Fibroblast of skin of scalp (primary cell): ENCODE measurements around the gene STUM. TPM values are rescaled to one million over a fixed set of nuclear protein-coding genes. Genes with fewer than 3 reads are reported as not detected.
"Not testable (repeated sequence)": the region's sequence is repeated elsewhere in the genome, so short reads cannot be mapped to it uniquely, and the experiment has no call there.

ENCODE experiments used
- DNase-seq: peaks from one replicate; pipeline ENCODE4 v3.0.0-alpha.2; 2013
- polyA plus RNA-seq, 2 experiments: library from polyadenylated mRNA; unstranded; fragments of 120-200 nt; gene quantifications; one replicate each; pipeline ENCODE4 v1.2.1, GENCODE V29; 2013; ENCODE audit not compliant: insufficient read length in 2 of 2

The STUM gene
- polyA plus RNA-seq (2013, experiment 1 of 2; ENCODE audit: insufficient read length), result 0.04 TPM
- 0.54 TPM for polyA plus RNA-seq (2013, experiment 2 of 2; ENCODE audit: insufficient read length)

- peak; percentile 22 for DNase-seq
Observed at GRCh38 chr1:226548256-226549093, at the start of gene STUM. STUM (plus strand) TSS chr1:226548764; CDS start chr1:226548905, 141 bp downstream.

- DNase-seq, result not testable (repeated sequence)
Observed at GRCh38 chr1:226499699-226500098, 48.9 kb upstream of the STUM start.

GRCh38 chr1:226506021-226506420 is 42.5 kb upstream of the STUM start:
- DNase-seq, result no peak

- no peak for DNase-seq
Observed at GRCh38 chr1:226506921-226507320, 41.6 kb upstream of the STUM start.

GRCh38 chr1:226510453-226510852 is 38.1 kb upstream of the STUM start:
- no peak for DNase-seq

- DNase-seq, result no peak
Observed at GRCh38 chr1:226511296-226511695, 37.3 kb upstream of the STUM start.

GRCh38 chr1:226512076-226512728 is 36.4 kb upstream of the STUM start:
- DNase-seq, result no peak

GRCh38 chr1:226518375-226518774 is 30.2 kb upstream of the STUM start:
- no peak for DNase-seq

- DNase-seq, result no peak
Observed at GRCh38 chr1:226519135-226519534, 29.4 kb upstream of the STUM start.

- DNase-seq, result no peak
Observed at GRCh38 chr1:226519716-226520598, 28.6 kb upstream of the STUM start.

- no peak for DNase-seq
Observed at GRCh38 chr1:226520640-226521355, 27.8 kb upstream of the STUM start.

- DNase-seq, result no peak
Observed at GRCh38 chr1:226523646-226524406, 24.7 kb upstream of the STUM start.

GRCh38 chr1:226524547-226524946 is 24.0 kb upstream of the STUM start:
- no peak for DNase-seq

GRCh38 chr1:226525750-226526149 is 22.8 kb upstream of the STUM start:
- no peak for DNase-seq

GRCh38 chr1:226526801-226527595 is 21.6 kb upstream of the STUM start:
- peak; percentile 11 for DNase-seq

GRCh38 chr1:226529891-226530290 is 18.7 kb upstream of the STUM start:
- DNase-seq, result no peak

- DNase-seq, result no peak
Observed at GRCh38 chr1:226530591-226530990, 18.0 kb upstream of the STUM start.

GRCh38 chr1:226531360-226532093 is 17.0 kb upstream of the STUM start:
- no peak for DNase-seq

GRCh38 chr1:226532553-226532952 is 16.0 kb upstream of the STUM start:
- no peak for DNase-seq

- no peak for DNase-seq
Observed at GRCh38 chr1:226533220-226533619, 15.3 kb upstream of the STUM start.
